GM12892 (cell line): ENCODE data around the gene BICD2.

Experiments
- POLR2AphosphoS5 ChIP-seq: IDR thresholded peaks from 2 replicates; pipeline ENCODE4 v1.6.1; 2011; ENCODE audit warnings: low read depth, low read length, control low read depth
- TAF1 ChIP-seq: IDR thresholded peaks from 2 replicates; pipeline ENCODE4 v1.6.1; 2011; ENCODE audit warnings: low read depth, mild to moderate bottlenecking, control low read depth, low read length, borderline replicate concordance

DNA sequence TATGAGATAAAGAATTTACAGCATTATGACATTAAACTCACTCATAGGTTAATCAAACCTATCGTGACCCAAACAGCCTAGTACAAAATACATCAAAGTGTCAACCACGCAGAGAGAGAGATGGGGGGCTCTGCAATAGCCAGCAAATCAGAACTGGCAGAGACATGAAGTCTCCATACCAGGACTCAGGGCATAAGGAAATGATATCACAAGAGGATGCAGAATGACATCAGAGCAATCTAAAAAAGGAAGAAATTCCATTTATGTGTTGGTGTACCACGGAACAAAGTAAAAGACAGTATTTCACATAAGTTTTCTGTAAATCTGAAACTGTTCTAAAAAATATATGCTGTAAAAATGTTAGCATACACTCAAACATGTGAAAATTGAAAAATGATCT lies 24.6 kb downstream of the BICD2 start:
- no peak for TF ChIP-seq TAF1
- no peak for TF ChIP-seq POLR2AphosphoS5
